AG09319 (cell line): ENCODE results near the gene COL21A1.

Source experiments
- DNase-seq: peaks from one replicate; pipeline ENCODE4 v3.0.0-alpha.2; 2010; ENCODE audit warnings: low read depth; ENCODE audit errors: extremely low read depth
- CTCF ChIP-seq: IDR thresholded peaks from 2 replicates; pipeline ENCODE4 v1.5.1; 2011; ENCODE audit warnings: low read depth, mild to moderate bottlenecking, inconsistent platforms, low read length, moderate library complexity

Gene COL21A1

GRCh38 chr6:56093776-56094175 lies 153.6 kb downstream of the COL21A1 start:
- TF ChIP-seq CTCF = no peak
- no peak for DNase-seq

GRCh38 chr6:56091159-56091869 lies 156.1 kb downstream of the COL21A1 start:
- peak; percentile 27 for DNase-seq
- no peak for TF ChIP-seq CTCF

- no peak for DNase-seq
- no peak for TF ChIP-seq CTCF
These were observed 158.7 kb downstream of the COL21A1 start for GRCh38 chr6:56088641-56089040.

- no peak for DNase-seq
- no peak for TF ChIP-seq CTCF
These were observed 160.0 kb downstream of the COL21A1 start for GRCh38 chr6:56087421-56087820.

- DNase-seq = no peak
These were observed 167.4 kb downstream of the COL21A1 start for GRCh38 chr6:56079751-56080540.

GRCh38 chr6:56076033-56076432 lies 171.3 kb downstream of the COL21A1 start:
- no peak for DNase-seq
- TF ChIP-seq CTCF = no peak

More at GRCh38 chr6:56079751-56080540, 167.4 kb downstream of the COL21A1 start:
- TF ChIP-seq CTCF = no peak

GRCh38 chr6:56073761-56074160 lies 173.6 kb downstream of the COL21A1 start:
- no peak for DNase-seq
- TF ChIP-seq CTCF = no peak
